Left hindlimb (tissue), 1 donor: ENCODE data around the gene GALNS.

Experiments used
- DNase-seq: peaks from one replicate; pipeline ENCODE4 v3.0.0-alpha.2; 2018

The GALNS gene

DNA sequence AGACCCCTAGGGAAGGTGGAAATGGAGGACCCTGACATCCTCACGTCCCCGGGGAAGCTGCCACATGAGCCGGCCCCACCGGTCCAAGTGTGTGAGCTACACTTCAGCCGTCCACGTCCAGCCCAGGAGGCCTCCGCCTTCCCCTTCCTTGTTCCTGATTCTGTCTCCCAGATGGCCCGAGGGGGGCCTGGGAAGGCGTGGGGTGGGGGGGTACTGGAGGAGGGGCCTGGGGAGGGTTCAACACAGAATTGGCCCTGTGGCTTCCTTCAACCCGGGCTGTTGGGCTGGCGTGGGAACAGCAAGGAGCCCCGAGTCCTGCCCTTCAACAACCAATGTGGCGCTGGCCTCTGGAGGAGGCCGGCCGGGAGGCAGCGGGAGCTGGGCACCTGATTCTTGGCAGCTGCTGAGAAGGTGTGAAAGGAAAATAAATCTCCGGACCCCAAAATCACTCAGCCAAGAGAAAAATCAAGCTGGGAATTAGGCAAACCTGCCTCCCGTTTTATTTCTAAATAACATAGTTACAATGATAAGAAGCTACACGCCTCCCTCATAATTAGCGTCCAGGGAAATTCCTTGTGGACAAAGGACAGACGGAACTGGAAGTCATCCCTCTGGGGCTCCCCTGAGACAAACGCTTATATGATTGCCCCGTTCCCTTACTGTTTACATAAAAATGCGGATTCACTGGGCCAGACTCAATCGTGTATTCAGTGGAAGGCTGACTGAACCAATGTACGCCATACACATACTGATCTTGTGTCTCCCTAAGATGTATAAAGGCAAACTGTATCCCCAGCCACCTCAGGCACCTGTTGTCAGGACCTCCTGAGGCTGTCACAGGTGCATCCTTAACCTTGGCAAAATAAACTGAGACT is 43.2 kb downstream of the GALNS start:
- DNase-seq, result peak; percentile 39

DNA sequence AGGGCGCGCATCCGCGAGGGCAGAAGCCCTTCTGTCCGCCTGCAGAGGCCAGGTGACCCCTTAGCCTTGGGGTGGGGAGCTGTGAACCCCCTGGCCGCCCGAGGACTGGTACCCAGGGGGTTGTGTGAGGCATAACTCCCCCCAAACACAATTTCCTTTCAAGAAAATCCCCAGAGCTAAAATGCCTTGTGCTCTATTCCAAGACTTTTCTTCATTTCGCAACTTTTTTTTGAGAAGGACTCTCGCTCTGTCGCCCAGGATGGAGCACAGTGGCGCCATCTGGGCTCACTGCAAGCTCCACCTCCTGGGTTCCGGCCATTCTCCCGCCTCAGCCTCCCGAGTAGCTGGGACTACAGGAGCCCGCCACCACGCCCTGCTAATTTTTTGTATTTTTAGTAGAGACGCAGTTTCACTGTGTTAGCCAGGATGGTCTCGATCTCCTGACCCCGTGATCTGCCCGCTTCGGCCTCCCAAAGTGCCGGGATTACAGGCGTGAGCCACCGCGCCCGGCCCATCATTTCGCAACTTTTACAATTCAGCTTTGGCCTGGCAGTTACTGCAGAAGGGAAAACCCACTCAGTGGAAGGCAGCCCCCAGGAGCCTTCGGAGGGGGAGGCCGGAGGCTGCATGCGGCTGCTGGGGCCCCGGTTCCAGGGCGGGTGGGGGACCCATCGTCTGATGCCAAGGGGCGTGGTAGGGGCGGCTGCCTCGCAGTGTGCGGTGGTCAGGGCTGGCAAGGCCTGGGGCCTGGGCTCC is 44.1 kb downstream of the GALNS start:
- peak; percentile 52 for DNase-seq

DNA sequence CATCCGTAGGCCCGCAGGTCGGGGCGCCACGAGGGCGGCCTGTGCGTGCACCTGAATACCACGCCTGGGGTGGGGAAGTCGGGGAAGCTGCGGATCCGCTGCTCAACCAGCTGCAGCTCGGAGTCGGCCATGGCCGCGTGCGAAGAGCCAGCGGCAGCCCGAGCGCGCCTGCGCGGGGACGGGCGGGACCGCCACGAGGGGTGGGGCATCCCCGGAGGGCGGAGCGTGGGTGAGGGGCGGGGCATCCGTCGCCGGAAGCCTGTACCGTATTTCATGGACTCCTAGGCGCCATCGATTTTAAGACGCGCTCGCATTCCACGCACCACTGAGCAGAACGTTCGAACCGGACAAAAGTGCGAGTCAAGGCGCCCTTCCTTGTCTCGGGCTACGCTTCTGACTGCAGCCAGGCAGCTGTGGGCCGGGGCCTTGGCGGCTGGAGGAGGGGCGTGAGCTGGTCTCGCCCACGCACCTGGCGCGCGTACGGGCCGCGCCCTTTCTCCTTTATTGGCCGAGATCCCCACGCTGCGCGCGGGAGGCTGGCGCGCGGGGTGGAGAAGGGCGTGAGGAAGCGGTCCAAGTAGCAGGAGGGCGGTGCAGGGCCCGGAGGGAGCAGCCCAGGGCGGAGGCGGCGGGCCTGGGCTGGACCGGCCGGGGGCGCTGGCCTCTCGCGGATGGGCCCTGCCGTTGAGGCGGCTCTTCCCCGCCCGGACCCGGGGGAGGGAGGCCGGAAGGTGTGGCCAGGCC is 44.8 kb downstream of the GALNS start, which contains the start of gene APRT:
APRT (minus strand) TSS at position 160 of the 744 bp plus-strand sequence; CDS start at position 131, 29 bp downstream.
- peak; percentile 98 for DNase-seq

DNA sequence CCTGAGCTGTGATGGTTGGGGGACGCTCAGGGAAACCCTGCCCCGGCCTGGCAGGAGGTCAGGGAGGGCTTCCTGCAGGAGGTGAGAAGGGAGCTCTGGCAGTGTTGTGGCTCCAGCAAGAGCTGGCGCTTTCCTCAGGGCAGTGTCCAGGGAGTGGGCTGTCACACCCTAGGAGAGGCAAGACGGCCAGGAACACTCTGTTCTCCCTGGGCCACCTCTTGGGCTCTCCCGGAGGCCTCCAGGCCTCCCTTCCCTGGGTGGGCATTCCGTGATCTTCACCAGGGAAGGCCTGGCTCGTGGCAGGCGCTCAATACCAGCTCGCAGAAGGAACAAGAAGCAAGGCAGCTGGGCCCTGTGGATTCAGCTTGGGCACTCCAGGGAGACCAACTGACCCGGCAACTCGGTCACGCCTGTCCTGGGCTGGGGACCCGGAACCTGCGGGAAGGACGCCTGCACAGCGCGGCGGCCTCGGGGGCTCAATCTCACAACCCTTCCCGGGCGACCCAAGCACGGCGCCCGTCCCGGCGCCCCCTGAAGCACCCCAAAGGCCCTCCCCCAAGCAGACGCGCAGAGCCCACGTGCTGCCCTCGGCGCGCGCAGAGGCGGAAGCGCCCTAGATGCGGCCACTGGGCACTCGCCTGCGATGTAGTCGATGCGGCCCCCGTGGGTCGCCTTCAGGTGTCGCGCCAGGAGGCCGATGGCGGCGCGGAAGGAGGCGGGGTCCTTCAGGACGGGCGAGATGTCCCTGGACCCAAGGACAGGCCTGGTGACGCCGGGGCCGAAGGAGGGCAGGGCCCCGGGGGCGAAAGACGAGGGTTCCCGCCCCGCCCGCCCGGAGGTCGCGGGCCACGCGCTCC is 45.6 kb downstream of the GALNS start:
- DNase-seq, result peak; percentile 89

DNA sequence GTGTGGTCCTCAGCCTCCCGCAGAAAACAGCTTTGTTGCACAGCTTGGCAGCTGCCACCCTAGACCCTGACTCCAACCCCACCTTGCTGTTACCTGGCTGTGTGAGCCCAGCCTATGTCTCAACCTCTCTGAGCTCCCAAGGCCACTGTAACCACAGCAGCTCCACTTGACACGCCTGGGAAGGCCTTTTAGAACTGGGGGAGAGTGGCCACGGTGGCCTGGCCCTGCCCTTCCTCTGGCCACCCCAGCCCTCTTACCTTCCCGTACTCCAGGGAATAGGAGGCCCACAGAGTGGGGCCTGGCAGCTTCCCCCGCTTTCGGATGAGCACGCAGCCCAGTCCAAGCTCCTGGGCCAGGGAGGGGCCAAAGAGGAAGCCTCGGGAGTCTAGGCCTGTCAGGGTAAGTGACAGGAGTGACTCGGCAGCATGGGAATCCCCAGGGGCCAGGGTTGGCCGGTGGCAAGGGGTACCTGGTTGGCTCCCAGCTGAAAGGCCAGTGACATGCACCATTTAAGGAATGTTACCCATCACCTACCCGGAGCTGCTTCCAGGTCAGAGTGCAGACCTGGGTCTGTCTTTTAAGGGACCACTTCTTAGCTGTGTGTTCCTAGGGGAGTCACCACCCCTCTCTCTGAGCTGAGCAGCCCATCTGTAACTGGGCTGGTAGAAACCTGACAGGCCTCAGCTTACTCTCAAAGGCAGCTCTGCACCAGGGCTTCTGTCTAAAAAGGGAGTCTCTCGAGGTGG is 46.4 kb downstream of the GALNS start:
- no peak for DNase-seq

GRCh38 chr16:88809676-88810165 is 47.0 kb downstream of the GALNS start:
- no peak for DNase-seq

- no peak for DNase-seq
Observed at GRCh38 chr16:88809068-88809675, 47.6 kb downstream of the GALNS start.

- no peak for DNase-seq
Observed at GRCh38 chr16:88807626-88808453, 48.9 kb downstream of the GALNS start.

GRCh38 chr16:88807142-88807625 is 49.6 kb downstream of the GALNS start:
- no peak for DNase-seq

DNA sequence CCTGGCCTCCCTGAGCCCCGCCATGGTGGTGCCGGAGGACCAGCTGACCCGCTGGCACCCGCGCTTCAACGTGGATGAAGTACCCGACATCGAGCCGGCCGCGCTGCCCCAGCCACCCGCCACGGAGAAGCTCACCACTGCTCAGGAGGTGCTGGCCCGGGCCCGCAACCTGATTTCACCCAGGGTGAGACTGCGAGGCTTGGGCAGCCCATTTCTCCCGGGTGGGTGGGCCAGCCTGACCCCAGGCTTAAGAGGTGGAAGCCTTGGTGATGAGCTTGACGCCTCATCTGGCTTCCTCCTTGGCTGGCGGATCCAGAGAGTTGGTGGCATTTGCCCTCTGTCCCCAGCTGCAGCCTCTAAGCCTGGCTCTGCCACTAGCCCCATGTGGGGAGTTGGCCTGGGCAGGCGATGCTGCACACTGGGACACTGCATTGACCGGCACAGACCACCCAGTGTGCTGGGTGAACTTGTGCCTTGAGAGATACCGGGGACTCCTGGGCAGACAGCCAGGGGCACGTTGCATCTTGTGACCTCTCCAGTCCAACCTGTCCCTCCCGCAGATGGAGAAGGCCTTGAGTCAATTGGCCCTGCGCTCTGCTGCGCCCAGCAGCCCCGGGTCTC is 50.1 kb downstream of the GALNS start:
- no peak for DNase-seq

DNA sequence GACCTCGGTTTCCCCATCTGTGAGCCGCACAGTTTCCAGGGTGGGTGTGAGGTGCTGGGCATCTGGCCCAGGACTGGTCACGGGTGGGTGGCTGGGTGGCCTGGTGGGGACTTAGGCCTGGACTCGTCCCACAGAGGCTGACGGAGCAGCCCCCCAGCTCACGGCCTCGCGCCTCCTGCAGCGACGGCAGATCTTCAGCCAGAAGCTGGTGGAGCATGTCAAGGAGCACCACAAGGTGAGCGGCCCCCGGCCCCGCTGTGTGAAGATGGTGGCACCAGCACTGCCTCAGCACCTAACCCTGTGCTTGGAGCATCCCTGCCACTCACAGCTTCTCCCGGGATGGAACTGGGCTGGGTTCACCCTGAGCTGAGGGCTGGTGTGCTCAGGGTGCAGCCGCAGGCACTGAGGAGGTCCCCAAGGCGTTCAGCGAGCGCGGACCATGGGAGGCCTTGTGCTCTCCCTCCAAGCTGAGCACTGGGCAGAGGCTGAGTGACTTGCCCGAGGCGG is 50.8 kb downstream of the GALNS start:
- DNase-seq, result no peak

DNA sequence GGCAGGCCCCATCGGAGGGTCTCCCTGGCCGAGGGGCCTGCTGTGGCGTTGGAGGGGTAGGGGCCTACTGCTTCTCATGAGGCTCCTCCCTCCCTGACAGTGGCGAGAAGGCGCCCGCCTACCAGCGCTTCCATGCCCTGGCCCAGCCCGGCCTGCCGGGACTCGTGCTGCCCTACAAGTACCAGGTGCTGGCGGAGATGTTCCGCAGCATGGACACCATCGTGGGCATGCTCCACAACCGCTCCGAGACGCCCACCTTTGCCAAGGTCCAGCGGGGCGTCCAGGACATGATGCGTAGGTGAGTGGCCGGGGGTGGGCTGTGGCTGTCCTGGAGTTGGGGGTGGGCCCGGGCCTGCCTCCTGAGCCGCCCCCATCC is 51.4 kb downstream of the GALNS start:
- DNase-seq, result no peak

GRCh38 chr16:88804552-88805339 is 52.0 kb downstream of the GALNS start:
- DNase-seq, result peak; percentile 39

GRCh38 chr16:88804173-88804551 is 52.6 kb downstream of the GALNS start:
- peak; percentile 34 for DNase-seq

DNA sequence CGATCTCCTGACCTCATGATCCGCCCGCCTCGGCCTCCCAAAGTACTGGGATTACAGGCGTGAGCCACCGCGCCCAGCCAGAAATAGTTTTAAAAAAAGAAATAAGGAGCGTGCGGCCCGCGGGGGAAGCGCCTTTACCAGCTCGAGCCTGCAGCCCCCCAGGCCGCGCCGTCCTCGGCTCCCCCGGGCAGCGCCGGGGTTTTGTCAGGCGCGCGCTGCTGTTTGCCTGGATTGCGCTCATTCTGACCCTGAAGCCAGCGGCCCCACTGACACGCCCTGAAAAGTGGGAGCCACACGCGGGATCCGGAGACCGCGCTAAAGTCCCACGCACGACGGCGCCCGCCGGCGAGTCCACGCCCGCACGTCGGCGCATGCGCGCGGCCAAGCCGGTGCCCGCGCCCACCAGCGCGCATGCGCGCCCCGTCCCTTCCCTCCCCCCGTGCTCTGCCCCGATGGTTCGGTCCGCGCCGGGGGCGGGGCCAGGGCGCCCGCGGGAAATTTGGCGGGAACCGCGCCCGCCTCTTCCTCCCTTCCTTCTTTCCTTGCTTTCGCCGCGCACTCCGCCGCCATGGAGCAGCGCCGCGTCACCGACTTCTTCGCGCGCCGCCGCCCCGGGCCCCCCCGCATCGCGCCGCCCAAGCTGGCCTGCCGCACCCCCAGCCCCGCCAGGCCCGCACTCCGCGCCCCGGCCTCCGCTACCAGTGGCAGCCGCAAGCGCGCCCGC is 53.3 kb downstream of the GALNS start, which contains the start of gene CDT1:
CDT1 (plus strand) TSS at position 526 of the 724 bp plus-strand sequence; CDS start at position 569, 43 bp downstream.
- peak; percentile 88 for DNase-seq

GRCh38 chr16:88800277-88800592 is 56.5 kb downstream of the GALNS start:
- no peak for DNase-seq

DNA sequence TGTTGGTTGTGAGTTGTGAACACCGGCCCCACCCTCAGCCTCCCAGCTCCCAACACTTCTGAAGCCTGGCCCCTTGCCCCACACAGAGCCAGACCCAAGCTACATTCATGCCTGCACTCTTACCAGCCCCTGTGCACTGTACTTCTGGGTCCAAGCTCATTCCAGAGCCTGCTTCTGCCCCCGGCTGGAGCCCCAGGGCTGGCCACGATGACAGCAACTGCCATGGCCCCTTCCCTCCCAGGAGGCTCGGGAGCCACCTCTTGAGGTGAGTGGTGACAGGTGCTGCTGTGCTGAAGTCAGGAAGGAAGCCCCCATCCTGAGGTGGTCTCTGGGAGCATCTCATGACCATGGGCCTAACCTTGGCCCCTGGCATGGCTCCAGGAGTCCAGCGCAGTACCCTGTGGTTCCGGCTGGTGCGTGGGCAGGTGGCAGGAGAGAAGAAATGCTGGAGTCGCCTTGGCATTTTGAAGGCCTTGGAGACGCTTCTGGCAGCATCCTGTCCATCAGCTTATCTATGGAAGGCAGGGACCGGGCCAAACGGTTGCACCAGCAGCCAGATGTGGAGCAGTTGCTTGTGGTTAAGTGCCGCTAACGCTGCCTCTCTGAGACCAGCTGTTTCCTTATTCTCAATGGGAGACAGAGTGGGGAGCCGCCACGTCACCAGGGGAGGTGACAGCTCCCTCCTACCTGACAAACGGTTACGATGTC is 57.0 kb downstream of the GALNS start:
- DNase-seq, result no peak
